H54 (cell line): ENCODE data around the gene ETNK2.

Experiments
- DNase-seq: peaks from one replicate; pipeline ENCODE4 v3.0.0; 2011; ENCODE audit warnings: low spot score, mixed read lengths; ENCODE audit not compliant: insufficient read length
- FAIRE-seq: peaks from 3 replicates; lab custom pipeline; 2011; peaks lifted over from hg19 to GRCh38; lab: Jason Lieb, UNC
- POLR2A ChIP-seq: IDR thresholded peaks from 2 replicates; pipeline ENCODE4 v1.6.1; 2011; ENCODE audit warnings: low read depth, mild to moderate bottlenecking, low read length

Gene ETNK2

DNA sequence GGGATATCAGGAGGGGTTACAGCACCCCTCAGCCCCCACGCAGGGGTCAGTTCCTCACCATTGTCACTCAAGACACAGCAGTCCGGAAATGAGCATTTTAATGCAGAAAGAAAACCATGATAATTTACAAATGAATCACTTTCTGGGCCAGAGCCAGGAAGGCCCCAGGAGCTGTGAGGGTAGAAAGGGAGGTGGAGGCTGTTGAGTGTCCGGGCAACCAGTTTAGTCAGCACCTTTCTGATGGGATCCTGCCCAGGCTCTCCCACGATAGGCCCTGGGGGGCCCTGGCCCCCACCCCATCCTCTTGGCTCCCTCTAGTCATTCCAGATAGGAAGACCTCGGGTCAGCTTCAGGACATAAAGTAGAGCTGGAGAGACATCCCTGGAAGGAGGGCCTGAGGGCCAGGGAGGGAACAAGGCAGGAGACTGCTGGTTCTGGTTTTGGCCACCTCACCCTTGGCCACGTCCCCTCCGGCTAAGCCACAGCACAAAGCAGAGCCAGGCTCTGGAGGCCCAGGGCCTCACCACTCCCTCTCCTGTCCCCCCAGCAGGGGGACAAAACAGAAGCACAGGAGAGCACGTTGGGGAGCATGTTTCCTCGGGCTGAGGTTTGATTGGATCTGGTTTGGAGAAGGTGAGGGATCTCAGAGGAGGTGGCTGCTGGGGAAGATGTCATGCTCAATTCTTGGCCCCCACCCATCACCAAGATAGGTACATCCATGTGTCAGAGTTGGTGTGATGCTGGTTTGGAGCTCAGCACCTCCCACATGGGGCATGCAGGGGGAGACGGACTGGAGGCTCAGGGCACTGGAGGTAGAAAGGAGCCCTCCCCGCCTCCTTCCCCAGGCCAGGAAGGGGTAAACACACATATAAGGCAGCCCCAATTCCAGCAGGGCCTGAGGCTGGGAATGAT is 20.6 kb downstream of the ETNK2 start:
- FAIRE-seq = no peak
- DNase-seq = peak; percentile 79
- no peak for TF ChIP-seq POLR2A

DNA sequence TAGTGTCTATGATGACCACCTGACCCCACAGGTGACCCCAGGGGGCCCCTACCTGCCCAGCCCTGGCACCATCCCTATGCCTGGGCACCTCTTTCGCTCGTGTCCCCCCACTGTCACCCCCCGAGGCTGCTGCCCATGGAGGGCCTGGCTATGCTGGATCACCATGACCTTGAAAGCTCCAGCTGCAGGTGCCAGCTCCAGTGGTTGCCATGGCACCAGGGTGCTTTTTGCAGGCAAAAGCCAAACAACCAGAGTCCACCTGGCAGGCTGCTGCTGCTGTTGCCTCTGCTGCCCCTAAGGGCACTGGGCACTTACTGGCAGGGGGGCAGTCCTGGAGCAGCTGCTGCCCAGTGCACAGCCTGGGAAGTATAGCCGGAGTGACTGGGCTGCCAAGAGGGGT is 21.7 kb downstream of the ETNK2 start:
- FAIRE-seq (no peak), DNase-seq (no peak)
- no peak for TF ChIP-seq POLR2A

DNA sequence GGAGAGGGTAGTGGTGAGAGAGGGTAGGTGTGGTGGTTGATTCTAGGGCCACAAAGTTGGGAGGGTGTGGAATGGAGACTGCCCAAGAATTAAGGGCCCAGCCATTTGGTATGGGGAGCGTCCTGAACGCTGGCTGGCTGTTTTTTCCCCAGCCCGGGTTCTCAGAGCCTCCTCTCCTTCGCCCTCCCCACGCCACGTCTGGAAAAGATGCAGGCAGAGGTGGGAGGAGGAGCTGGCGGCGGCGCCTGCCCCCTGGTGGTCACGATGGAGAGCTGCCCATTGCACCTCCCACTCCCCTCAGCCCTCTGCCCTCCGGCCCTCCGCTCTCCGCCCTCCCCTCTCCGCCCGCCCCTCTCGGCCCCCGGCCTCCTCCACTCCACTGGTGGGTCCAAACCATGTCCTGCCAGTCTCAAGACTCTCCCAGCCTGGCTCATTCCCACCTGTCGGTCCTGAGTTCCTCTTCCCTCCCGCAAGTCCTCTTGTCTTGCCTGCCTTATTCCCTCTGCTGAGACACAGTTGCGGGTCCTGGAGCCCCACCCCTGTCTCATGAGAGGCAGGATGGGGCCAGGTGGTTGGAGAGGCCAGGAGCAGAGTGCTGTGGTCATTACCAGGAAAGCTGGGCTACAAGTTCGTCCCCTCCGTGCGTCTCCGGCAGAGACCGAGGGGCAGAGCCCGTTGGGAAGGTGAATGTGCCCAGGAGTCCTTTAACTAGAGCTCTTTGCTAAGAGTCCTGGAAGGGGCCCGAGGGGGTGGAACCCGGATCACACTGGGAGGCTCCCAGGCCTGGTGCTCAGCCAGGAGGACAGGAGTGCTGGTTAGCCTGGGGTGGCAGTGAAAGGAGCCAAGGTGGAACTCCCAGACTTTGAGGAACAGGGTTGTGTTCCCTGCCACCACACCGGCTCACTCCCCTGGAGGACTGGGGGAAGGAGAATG is 22.6 kb downstream of the ETNK2 start:
- TF ChIP-seq POLR2A = no peak
- DNase-seq = peak; percentile 81
- FAIRE-seq = no peak

DNA sequence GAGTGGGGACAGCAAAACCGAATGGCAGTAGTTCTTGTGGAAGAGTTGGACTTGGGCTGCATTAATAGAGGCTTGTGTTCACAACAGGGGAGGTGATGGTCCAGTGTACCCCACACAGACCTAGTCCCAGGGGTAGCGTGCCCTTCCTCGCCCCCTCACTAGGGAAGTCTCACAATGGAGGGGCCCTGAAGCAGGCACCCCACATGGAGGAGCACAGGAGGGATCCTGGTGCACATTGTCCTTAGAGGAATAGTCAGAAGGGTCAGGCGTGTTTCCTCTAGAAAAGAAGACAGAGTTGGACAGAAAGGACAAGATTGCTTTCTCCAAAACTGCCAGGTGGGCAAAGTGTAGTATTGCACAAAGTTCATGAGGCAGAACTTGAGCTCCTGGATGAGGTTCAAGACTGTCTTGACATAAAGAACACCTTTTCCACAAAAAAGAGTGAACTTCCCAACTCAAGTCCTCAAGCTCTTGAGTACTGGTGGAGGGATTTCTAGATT is 23.3 kb downstream of the ETNK2 start:
- FAIRE-seq (no peak), DNase-seq (no peak)
- no peak for TF ChIP-seq POLR2A

DNA sequence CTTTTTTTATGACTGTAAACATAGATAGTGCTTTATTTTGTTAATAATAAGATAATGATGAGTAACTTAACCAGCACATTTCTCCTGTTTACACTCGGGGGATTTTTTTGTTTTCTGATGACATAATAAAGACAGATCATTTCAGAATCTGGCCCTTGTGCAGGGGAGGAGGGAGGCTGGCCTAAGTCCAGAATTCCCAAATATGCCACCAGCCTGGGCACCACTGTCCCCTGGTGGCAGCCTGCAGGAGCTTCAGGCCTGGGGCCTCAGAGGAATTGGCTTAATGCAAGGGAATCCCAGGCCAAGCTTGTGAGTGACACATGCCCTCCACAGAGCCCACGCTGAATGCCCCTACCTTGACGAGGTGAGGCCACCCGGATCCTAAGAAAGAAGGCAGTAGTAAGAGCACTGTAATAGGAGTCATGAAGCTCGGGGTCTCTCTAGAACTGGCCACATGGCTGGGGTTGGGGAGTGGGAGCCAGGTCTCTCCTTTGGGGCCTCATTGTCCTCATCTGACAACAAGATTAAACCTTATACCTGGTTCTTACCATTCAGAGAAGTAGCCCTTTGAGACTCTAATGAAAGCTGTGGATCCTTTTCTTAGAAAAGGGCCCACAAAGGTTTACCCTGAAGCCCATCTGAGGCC is 24.1 kb downstream of the ETNK2 start:
- no peak for TF ChIP-seq POLR2A
- FAIRE-seq (no peak), DNase-seq (peak; percentile 84)

DNA sequence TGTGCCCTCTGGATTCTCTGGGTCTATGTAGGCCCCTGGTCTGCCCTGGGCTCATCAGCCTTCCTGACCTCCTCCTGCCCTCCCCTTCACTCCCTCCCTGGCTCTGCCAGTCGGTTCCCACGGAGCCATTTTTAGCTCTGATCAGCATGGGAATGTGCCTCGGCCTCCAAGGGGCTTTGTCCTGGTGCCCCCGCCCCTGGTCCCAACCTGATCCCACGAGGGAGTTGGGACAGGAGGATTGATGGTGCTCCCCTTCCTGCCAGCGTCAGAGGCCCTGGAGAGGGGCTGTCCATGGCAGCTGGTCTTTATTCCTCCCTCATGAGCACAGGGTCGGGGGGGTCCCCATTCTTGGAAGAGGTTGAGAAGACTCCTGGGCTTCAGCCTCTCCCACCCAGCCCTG is 24.9 kb downstream of the ETNK2 start:
- FAIRE-seq (no peak), DNase-seq (no peak)
- TF ChIP-seq POLR2A = no peak

DNA sequence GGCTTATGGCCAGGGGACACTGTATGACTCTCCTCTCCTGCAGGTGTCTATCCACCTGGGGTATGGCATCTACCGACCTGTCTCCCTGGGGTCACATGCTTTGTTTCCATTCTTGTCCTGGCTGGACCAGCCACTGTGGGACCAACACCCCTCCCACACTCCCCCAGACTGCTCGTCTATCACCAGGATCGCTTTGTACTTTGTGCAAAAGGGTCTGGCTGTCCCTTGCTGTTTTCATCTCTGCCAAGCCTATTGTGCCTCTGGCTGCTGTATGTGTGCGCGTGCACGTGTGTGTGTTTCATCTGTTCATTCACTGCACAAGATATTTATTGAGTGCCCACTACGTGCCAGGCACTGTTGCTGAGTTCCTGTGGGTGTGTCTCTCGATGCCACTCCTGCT is 25.5 kb downstream of the ETNK2 start:
- no peak for TF ChIP-seq POLR2A
- DNase-seq (no peak), FAIRE-seq (no peak)

DNA sequence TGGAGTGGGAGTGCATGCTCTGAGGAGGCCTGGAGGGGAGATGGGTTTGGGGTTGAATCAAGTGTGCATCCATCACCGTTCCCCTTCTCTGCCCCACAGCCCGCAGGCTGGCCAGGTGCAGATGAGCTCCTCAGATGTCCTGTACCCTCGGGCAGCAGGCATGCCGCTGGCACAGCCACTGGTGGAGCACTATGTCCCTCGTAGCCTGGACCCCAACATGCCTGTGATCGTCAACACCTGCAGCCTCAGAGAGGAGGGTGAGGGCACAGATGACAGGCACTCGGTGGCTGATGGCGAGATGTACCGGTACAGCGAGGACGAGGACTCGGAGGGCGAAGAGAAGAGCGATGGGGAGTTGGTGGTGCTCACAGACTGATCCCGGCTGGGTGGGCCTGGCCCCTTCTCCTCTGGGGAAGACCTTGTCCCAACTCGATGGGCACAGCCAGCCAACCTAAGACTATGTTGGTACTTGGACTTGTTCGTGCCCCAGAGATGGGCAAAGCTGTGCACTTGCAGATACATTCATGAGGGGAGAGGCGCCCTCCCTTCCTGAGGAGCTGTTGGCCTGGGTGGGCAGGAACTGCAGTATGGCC is 26.0 kb downstream of the ETNK2 start:
- TF ChIP-seq POLR2A = no peak
- FAIRE-seq (no peak), DNase-seq (no peak)

DNA sequence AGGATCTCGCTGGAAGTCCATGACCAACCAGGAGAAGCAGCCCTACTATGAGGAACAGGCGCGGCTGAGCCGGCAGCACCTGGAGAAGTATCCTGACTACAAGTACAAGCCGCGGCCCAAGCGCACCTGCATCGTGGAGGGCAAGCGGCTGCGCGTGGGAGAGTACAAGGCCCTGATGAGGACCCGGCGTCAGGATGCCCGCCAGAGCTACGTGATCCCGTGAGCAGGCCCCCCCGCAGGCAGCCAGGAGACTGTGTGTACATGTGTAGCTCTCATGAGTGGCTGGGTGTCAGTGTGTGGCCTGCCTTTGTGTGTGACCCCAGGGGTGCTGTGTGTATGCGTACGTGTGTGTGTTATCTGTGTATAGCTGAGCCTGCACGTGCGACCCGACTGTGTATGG is 27.2 kb downstream of the ETNK2 start:
- no peak for TF ChIP-seq POLR2A
- DNase-seq (no peak), FAIRE-seq (no peak)

DNA sequence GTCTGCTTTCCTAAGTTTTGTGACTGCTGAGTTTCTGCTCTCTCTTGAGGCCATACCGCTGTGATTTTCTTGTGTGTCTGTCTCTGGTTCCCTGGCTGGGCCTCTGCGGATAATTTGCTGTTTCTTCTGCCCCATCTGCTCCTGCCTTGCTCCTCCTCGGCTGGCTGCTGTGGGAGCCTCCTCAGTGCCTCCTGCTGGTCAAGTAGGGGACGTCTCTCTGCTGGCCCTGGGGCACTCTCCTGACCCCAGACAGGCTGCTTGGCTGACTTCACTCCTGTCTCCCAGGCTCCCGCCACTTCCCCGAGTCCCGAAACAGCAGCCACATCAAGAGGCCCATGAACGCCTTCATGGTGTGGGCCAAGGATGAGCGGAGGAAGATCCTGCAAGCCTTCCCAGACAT is 28.5 kb downstream of the ETNK2 start:
- FAIRE-seq = no peak
- DNase-seq = no peak

DNA sequence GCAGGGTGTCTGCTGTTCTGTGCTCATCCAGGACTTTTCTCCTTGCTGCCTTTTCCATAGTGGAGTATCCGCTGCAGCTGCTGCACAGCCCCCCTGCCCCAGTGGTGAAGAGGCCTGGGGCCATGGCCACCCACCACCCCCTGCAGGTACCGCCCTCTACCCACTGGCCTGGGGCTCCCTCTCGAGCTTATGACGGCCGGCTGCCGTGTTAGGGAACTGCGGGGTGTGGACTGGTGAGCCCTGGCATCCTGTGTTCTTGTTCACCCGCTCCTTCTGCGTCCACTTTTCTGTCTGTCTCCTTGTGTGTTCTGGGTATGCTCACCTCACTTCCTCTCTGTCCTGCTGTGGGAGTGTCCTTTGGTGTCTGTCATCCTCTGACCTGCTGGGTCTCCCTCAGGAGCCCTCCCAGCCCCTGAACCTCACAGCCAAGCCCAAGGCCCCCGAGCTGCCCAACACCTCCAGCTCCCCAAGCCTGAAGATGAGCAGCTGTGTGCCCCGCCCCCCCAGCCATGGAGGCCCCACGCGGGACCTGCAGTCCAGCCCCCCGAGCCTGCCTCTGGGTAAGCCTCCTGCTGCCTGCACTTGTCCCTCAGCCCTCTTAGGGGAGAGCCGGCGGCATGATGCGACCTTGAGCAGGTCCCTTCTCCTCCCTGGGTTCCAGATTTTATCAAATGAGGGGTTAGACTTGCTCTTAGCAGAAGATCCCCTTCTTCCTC is 29.8 kb downstream of the ETNK2 start:
- no peak for FAIRE-seq
- no peak for TF ChIP-seq POLR2A
- DNase-seq = no peak

More for the DNA sequence above, 28.5 kb downstream of the ETNK2 start:
- TF ChIP-seq POLR2A = no peak

DNA sequence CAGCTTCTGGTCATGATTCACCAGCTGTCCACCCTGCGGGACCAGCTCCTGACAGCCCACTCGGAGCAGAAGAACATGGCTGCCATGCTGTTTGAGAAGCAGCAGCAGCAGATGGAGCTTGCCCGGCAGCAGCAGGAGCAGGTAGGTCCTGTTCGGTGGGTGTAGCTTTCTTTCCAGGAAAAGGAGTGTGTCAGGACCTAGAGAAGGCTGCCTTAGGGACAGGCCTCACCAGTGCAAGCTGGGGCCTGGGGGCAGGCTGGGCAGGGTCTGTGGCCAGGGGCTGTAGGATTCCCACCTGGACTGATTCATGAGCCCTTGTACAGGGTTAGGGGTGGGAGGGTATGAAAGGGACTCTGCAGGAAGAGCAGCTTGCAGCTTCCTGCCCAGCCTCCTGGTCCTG is 35.3 kb downstream of the ETNK2 start:
- no peak for FAIRE-seq
- DNase-seq = no peak
- TF ChIP-seq POLR2A = no peak
